Activated CD8-positive, alpha-beta memory T cell treated with anti-CD3 and anti-CD28 coated beads, Interleukin-2, amount 10 ng/mL, durations not matched to agents 7 days and 5 days (primary cell): ENCODE measurements around the gene MRPL58. TPM values are rescaled to one million over a fixed set of nuclear protein-coding genes. Genes with fewer than 3 reads are reported as not detected.

Experiments used
- ATAC-seq: fragments of 150-1000 bp; cut with Tn5 transposase; one replicate; pipeline ENCODE4 v1.10.0; 2021; ENCODE audit warnings: moderate library complexity
- CTCF ChIA-PET: fragments of 350-600 bp; sonication (Branson Sonifier 250); formaldehyde crosslinking; loops from one replicate; lab custom pipeline; 2021; ENCODE audit warnings: antibody characterized with exemption; lab: Charles Lee
- DNase-seq: peaks from one replicate; pipeline ENCODE4 v3.0.0-alpha.2; 2020
- H3K27ac Mint-ChIP-seq: one replicate; pipeline ENCODE4 v1.8.0; 2021; ENCODE audit warnings: mild to moderate bottlenecking, mixed read lengths
- H3K27me3 Mint-ChIP-seq: one replicate; pipeline ENCODE4 v1.8.0; 2021; ENCODE audit warnings: mixed read lengths
- H3K36me3 Mint-ChIP-seq: one replicate; pipeline ENCODE4 v1.8.0; 2021; ENCODE audit warnings: mild to moderate bottlenecking, mixed read lengths
- H3K4me1 Mint-ChIP-seq: one replicate; pipeline ENCODE4 v1.8.0; 2021; ENCODE audit warnings: mixed read lengths
- H3K4me3 Mint-ChIP-seq: one replicate; pipeline ENCODE4 v1.8.0; 2021; ENCODE audit warnings: mild to moderate bottlenecking, moderate library complexity, mixed read lengths
- H3K9me3 Mint-ChIP-seq: one replicate; pipeline ENCODE4 v1.8.0; 2022; ENCODE audit warnings: low read depth, mixed read lengths
- total RNA-seq, 2 experiments: library from RNA; stranded (reverse); gene quantifications; one replicate each; pipeline ENCODE4 v1.2.3, GENCODE V29; 2021

MRPL58 gene
- total RNA-seq, 2 experiments from 2014 or later = 45.9 to 53.1 TPM

DNA sequence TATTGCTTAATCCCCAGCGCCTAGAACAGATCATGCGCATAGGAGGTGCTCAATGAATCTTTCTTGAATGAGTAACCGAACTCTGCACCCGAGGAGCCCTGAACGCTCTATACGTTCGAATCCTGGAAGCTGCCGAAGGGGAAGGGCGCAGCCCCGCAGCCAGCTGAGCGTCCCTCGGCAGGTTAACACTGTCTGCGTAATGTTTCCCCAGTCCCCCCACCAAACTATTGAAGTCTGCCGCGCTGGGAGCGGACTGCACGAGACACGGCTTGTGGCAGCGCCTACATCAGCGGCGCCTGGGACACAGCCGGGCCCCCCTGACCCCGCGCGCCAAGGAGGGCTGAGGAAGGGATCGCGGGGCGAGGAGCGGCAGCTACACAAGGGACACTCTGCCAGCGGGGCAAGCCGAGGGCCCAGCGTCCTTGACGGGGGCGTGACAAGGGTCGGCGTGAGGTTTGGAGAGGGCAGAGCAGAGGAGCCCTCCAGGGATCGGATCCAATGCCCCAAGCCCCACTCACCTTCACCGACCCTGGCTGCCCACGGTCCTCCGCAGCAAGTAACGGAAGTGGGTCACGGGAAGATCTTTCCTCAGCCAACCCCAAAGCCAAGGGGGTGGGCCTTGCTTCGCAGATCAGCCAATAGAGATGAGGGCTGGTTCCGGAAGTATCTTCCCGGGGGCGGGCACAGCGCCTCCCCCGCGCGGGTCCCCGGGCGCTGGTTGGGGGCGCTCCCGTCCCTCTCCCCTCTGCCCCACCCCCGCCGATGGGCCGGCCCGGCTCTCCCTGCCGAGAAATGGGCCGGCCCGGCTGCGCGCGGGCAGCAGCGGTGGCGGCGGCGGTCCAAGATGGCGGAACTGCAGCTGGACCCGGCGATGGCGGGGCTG is 34.2 kb downstream of the MRPL58 start, which contains the start of the genes ATP5PD and KCTD2:
TSS of gene ATP5PD (minus strand) at position 563 of the 883 bp plus-strand sequence. CDS start 4,319 bp downstream, outside the sequence.
TSS of gene KCTD2 (plus strand) at position 819 of the 883 bp plus-strand sequence. CDS start at position 845, 26 bp downstream.
- Mint-ChIP-seq H3K4me3 (peak within 1 kb of the TSS; percentile 98), H3K36me3 (peaks cover 8% of the 10 kb centered on the region), H3K27me3 (no peaks in the 10 kb centered on the region), H3K9me3 (no peaks in the 10 kb centered on the region), H3K4me1 (peaks cover 36% of the 10 kb centered on the region), H3K27ac (peak within 1 kb of the TSS; percentile 92)
- CTCF ChIA-PET = interaction anchor here (0.7 to 3.6 kb wide), 6 partner anchors 10 to 123 kb away, joined by 3 to 18 read pairs (median 3); partner anchors contain the start of genes MRPL58 and OTOP2
- DNase-seq (peak; percentile 97), ATAC-seq (peak; percentile 95)

GRCh38 chr17:75047398-75048098 is 35.1 kb downstream of the MRPL58 start:
- H3K9me3 Mint-ChIP-seq = no peaks in the 10 kb centered on the region
- peak overlapping the region; percentile 67 for H3K27ac Mint-ChIP-seq
- CTCF ChIA-PET = interaction anchor here (0.7 to 3.6 kb wide), 9 partner anchors 9 to 275 kb away, joined by 3 to 18 read pairs (median 4); no protein-coding TSS in a partner anchor
- peaks cover 36% of the 10 kb centered on the region for H3K4me1 Mint-ChIP-seq
- peak overlapping the region; percentile 98 for H3K4me3 Mint-ChIP-seq
- peaks cover 7% of the 10 kb centered on the region for H3K36me3 Mint-ChIP-seq
- DNase-seq (peak; percentile 62), ATAC-seq (peak; percentile 10)
- no peaks in the 10 kb centered on the region for H3K27me3 Mint-ChIP-seq

GRCh38 chr17:75048249-75048878 is 35.9 kb downstream of the MRPL58 start:
- Mint-ChIP-seq H3K4me1 (peaks cover 35% of the 10 kb centered on the region), H3K4me3 (peak overlapping the region; percentile 98), H3K27me3 (no peaks in the 10 kb centered on the region), H3K9me3 (no peaks in the 10 kb centered on the region), H3K27ac (peak overlapping the region; percentile 67), H3K36me3 (peaks cover 13% of the 10 kb centered on the region)
- no peak for ATAC-seq
- CTCF ChIA-PET = interaction anchor here (0.9 to 3.6 kb wide), 10 partner anchors 9 to 275 kb away, joined by 3 to 18 read pairs (median 4); partner anchors contain the start of gene OTOP2
- no peak for DNase-seq

DNA sequence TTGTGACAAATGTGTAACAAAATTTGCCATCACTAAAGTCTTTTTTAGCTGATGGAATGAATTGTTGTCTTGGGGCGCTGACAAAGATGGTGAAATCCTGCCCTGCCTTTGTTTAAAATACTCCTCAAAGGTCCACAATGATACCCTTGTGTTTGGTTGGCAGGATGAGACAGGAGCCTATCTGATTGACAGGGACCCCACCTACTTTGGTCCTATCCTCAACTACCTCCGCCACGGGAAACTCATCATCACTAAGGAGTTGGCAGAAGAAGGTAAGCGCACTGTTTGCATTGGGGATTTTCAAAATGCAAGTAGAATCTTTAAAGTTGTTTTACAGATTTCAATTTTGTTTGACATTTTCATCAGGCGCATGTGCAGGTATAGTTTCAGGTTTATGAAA is 36.6 kb downstream of the MRPL58 start:
- Mint-ChIP-seq H3K4me1 (peaks cover 35% of the 10 kb centered on the region), H3K4me3 (no peak overlapping the region), H3K27ac (no peak overlapping the region), H3K27me3 (no peaks in the 10 kb centered on the region), H3K9me3 (no peaks in the 10 kb centered on the region), H3K36me3 (peaks cover 19% of the 10 kb centered on the region)
- CTCF ChIA-PET = interaction anchor here (0.9 to 3.6 kb wide), 8 partner anchors 9 to 274 kb away, joined by 3 to 18 read pairs (median 4); partner anchors contain the start of gene OTOP2
- ATAC-seq (no peak), DNase-seq (no peak)

DNA sequence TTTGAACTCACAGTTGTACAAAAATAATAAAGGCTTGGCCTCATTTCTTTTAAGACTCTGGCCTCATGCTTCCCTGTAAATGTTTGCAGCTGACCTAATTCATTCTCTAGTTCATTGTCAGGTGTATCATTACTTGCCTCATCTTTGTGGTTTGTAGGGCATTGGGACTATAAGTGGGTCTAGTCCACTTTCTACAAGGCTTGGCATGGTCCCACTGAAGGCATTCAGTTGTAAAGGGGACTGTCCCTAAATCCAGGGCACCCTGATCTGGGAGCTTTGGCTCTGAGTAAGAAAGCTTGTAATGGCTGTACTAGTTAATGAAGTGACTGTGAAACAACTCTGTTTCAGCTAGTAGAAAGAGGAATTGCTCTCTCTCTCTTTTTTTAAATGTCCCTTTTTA is 37.2 kb downstream of the MRPL58 start:
- Mint-ChIP-seq H3K27me3 (no peaks in the 10 kb centered on the region), H3K9me3 (no peaks in the 10 kb centered on the region), H3K4me3 (no peak overlapping the region), H3K4me1 (peaks cover 31% of the 10 kb centered on the region), H3K27ac (no peak overlapping the region), H3K36me3 (peaks cover 22% of the 10 kb centered on the region)
- CTCF ChIA-PET = interaction anchor here (0.7 to 2.6 kb wide), 6 partner anchors 8 to 152 kb away, joined by 3 to 13 read pairs (median 6); no protein-coding TSS in a partner anchor
- no peak for ATAC-seq
- DNase-seq = no peak

DNA sequence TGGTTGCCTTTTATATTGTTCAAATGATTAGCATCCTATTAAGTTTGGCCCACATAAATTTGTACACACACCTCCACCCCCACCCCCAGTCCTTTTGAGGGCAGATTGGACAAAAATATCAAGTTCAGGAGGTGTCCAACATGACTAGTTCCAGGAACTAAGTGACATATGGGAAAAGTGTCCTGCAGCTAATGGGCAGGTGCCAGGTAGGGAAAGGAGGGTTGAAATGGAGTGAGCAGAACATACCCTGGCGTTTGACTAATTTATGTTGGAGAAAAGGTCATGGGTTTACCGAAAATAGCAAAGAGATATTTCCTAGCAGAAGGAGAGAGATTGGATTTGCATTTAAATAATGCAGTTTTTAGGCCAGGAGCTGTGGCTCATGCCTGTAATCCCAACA is 39.5 kb downstream of the MRPL58 start:
- Mint-ChIP-seq H3K4me3 (no peak overlapping the region), H3K27ac (no peak overlapping the region), H3K9me3 (no peaks in the 10 kb centered on the region), H3K36me3 (peaks cover 27% of the 10 kb centered on the region), H3K4me1 (peaks cover 18% of the 10 kb centered on the region), H3K27me3 (no peaks in the 10 kb centered on the region)
- ATAC-seq (no peak), DNase-seq (no peak)
- CTCF ChIA-PET = no interaction called here

DNA sequence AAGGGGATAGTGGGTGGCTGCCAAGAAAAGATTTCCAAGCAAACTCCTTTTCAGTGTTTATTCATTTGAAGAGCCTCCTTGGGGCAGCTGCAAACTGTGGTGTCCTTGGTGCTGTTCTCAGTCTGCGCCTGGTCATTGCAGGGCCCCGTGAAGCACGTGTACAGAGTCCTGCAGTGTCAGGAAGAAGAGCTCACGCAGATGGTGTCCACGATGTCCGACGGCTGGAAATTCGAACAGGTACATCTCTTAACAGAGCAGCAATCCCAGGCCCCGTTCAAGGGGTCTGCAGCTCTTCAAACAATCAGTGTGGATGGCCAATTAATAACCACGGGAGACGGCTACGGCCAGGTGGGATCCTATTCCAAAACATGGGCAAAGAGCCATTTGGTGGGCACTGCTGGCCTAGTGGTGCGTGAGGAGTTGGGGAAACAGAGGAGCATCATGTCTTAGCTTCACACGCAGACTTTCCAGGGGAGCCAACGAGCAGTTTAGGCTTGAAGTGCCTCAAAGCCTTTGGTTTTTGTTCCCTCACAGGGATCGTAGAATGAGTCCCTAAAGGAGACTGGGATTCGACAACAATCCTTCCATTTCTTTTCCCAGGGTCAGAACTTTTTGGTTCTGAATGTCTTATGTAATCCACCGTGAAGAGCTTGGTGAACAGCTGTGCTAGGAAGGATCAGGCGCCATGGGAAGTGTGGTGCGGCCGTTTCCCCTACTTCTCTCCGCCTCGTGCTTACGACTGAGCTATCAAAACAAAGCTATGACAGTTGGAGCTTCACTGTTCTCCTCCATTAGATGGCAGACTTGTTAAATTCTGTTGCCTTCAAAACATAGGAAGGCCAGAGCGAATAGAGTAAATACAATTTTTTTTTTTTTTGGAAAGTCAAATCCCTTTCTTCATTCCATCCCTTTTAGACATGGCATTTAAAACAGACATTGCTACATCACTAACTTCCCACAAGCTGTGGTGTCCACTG is 47.2 kb downstream of the MRPL58 start:
- H3K4me3 Mint-ChIP-seq = no peak overlapping the region
- CTCF ChIA-PET = interaction anchor here (0.7 to 2.6 kb wide), 14 partner anchors 9 to 145 kb away, joined by 3 to 12 read pairs (median 4); partner anchors contain the start of genes ARMC7, CDR2L, MRPL58 and NUP85

GRCh38 chr17:75060434-75061054 is 48.1 kb downstream of the MRPL58 start:
- H3K9me3 Mint-ChIP-seq = no peaks in the 10 kb centered on the region
- H3K36me3 Mint-ChIP-seq = peaks cover 14% of the 10 kb centered on the region
- no peak for ATAC-seq
- peaks cover 9% of the 10 kb centered on the region for H3K4me1 Mint-ChIP-seq
- CTCF ChIA-PET = interaction anchor here (0.6 to 2.6 kb wide), 15 partner anchors 8 to 145 kb away, joined by 3 to 12 read pairs (median 4); partner anchors contain the start of genes ARMC7, CDR2L, MRPL58 and NUP85
- DNase-seq = no peak
- H3K4me3 Mint-ChIP-seq = no peak overlapping the region
- no peaks in the 10 kb centered on the region for H3K27me3 Mint-ChIP-seq
- no peak overlapping the region for H3K27ac Mint-ChIP-seq

More for the DNA sequence above, 47.2 kb downstream of the MRPL58 start:
- no peak for DNase-seq
- H3K27me3 Mint-ChIP-seq = no peaks in the 10 kb centered on the region
- H3K9me3 Mint-ChIP-seq = no peaks in the 10 kb centered on the region
- H3K4me1 Mint-ChIP-seq = peaks cover 5% of the 10 kb centered on the region
- H3K27ac Mint-ChIP-seq = no peak overlapping the region
- H3K36me3 Mint-ChIP-seq = peaks cover 15% of the 10 kb centered on the region
- ATAC-seq = no peak

DNA sequence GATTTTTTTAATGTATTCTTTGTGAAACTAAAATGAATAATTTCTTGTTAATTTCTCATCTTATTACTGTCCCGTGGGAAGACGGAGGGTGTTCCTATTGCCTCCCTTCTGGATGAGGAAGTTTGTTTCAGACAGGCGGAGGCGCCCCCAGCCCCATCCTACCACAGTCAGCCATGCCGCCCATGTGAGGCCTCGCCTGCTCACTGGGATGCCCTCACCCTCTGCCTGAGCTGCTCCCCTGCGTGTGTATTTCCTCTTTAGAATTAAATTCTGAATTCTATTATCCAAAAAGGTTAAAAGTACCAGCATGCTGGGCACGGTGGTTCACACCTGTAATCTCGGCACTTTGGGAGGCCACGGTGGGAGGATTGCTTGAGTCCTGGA is 48.6 kb downstream of the MRPL58 start:
- H3K36me3 Mint-ChIP-seq = peaks cover 14% of the 10 kb centered on the region
- no peak overlapping the region for H3K27ac Mint-ChIP-seq
- H3K4me3 Mint-ChIP-seq = no peak overlapping the region
- peaks cover 14% of the 10 kb centered on the region for H3K4me1 Mint-ChIP-seq
- DNase-seq (no peak), ATAC-seq (no peak)
- no peaks in the 10 kb centered on the region for H3K9me3 Mint-ChIP-seq
- CTCF ChIA-PET = interaction anchor here (0.6 to 2.6 kb wide), 8 partner anchors 9 to 141 kb away, joined by 3 to 12 read pairs (median 4); no protein-coding TSS in a partner anchor
- H3K27me3 Mint-ChIP-seq = no peaks in the 10 kb centered on the region

DNA sequence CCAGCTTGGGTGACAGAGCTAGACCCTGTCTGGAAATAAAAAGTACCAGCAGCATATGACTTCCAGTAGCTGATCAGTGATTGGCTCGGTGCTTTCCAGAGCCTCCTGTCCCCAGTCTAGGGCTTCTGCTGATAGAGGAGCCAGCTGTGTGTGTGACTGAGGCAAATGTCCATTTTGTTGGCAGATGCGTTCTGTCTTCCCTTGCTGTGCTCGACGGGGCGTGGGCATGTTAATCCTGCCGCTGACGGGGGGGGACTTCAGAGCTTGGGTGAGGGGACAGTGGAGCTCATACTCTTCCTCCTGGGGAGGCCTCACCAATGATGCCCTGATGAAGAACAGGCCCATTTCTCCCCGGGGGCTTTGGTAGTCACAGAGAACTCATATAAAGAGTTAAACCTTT is 49.1 kb downstream of the MRPL58 start:
- peaks cover 11% of the 10 kb centered on the region for H3K36me3 Mint-ChIP-seq
- no peak overlapping the region for H3K27ac Mint-ChIP-seq
- ATAC-seq (no peak), DNase-seq (no peak)
- CTCF ChIA-PET = interaction anchor here (0.6 to 2.6 kb wide), 7 partner anchors 8 to 100 kb away, joined by 3 to 10 read pairs (median 4); no protein-coding TSS in a partner anchor
- no peaks in the 10 kb centered on the region for H3K9me3 Mint-ChIP-seq
- no peaks in the 10 kb centered on the region for H3K27me3 Mint-ChIP-seq
- peaks cover 18% of the 10 kb centered on the region for H3K4me1 Mint-ChIP-seq
- no peak overlapping the region for H3K4me3 Mint-ChIP-seq

GRCh38 chr17:75063201-75063600 is 50.7 kb downstream of the MRPL58 start:
- CTCF ChIA-PET = interaction anchor here (1.4 kb wide), 1 partner anchor 51 kb away, joined by 4 read pairs; no protein-coding TSS in a partner anchor
- no peak for ATAC-seq
- no peak overlapping the region for H3K27ac Mint-ChIP-seq
- H3K36me3 Mint-ChIP-seq = peaks cover 10% of the 10 kb centered on the region
- peaks cover 22% of the 10 kb centered on the region for H3K4me1 Mint-ChIP-seq
- no peak overlapping the region for H3K4me3 Mint-ChIP-seq
- no peaks in the 10 kb centered on the region for H3K27me3 Mint-ChIP-seq
- no peak for DNase-seq
- no peaks in the 10 kb centered on the region for H3K9me3 Mint-ChIP-seq
